SK-N-MC (cell line): ENCODE results near the gene EGLN1.

Experiments
- DNase-seq: peaks from one replicate; pipeline ENCODE4 v3.0.0-alpha.2; 2011; ENCODE audit warnings: low read depth, low spot score
- H3K27ac ChIP-seq: fragments of 200-600 bp; sonication (generic); 2 replicates; pipeline ENCODE4 v1.5.1; 2016; ENCODE audit warnings: mixed run types
- H3K36me3 ChIP-seq: fragments of 200-600 bp; sonication (generic); 2 replicates; pipeline ENCODE4 v1.6.1; 2017; ENCODE audit warnings: antibody characterized with exemption, low read length, mixed read lengths; ENCODE audit not compliant: insufficient read depth
- H3K4me3 ChIP-seq: fragments of 200-600 bp; sonication (generic); 2 replicates; pipeline ENCODE4 v1.5.1; 2016
- H3K9ac ChIP-seq: fragments of 200-600 bp; sonication (generic); 2 replicates; pipeline ENCODE4 v1.8.0; 2017; ENCODE audit warnings: mixed run types, mixed read lengths; ENCODE audit not compliant: insufficient read length
- H3K9me3 ChIP-seq: fragments of 200-600 bp; sonication (generic); 2 replicates; pipeline ENCODE4 v1.6.1; 2017; ENCODE audit warnings: low read depth, mild to moderate bottlenecking, antibody characterized with exemption, low read length, moderate library complexity, mixed read lengths
- EZH2 ChIP-seq: fragments of 200-600 bp; sonication (generic); IDR thresholded peaks from one replicate; pipeline ENCODE4 v1.6.1; 2017; ENCODE audit warnings: antibody characterized with exemption
- FOXP2 ChIP-seq: optimal IDR thresholded peaks from 2 replicates; pipeline ENCODE3; 2011; ENCODE audit warnings: mild to moderate bottlenecking, moderate library complexity; ENCODE audit not compliant: insufficient read depth; ENCODE audit errors: extremely low read length, control extremely low read depth
- POLR2AphosphoS5 ChIP-seq: IDR thresholded peaks from 2 replicates; pipeline ENCODE4 v1.6.1; 2012; ENCODE audit warnings: mild to moderate bottlenecking, low read depth, low read length, borderline replicate concordance

Gene EGLN1

GRCh38 chr1:231423648-231424047 is 1.6 kb upstream of the EGLN1 start:
- Histone ChIP-seq H3K36me3 (no peaks in the 10 kb centered on the region), H3K9ac (no peak overlapping the region), H3K27ac (no peak overlapping the region), H3K9me3 (no peaks in the 10 kb centered on the region), H3K4me3 (no peak overlapping the region)
- no peak for TF ChIP-seq FOXP2
- no peak for TF ChIP-seq EZH2
- no peak for TF ChIP-seq POLR2AphosphoS5
- no peak for DNase-seq

GRCh38 chr1:231422798-231423309 is 767 bp upstream of the EGLN1 start:
- no peaks in the 10 kb centered on the region for H3K9me3 ChIP-seq
- H3K27ac ChIP-seq = peak overlapping the region; percentile 65; the same call in 1 of the 2 replicates
- peak overlapping the region; percentile 91 for H3K4me3 ChIP-seq
- DNase-seq = no peak
- H3K9ac ChIP-seq = peak overlapping the region; percentile 74
- TF ChIP-seq EZH2 = no peak
- no peak for TF ChIP-seq POLR2AphosphoS5
- no peak for TF ChIP-seq FOXP2
- no peaks in the 10 kb centered on the region for H3K36me3 ChIP-seq

GRCh38 chr1:231421546-231421970 is 529 bp downstream of the EGLN1 start:
- peak overlapping the region; percentile 91 for H3K4me3 ChIP-seq
- no peaks in the 10 kb centered on the region for H3K36me3 ChIP-seq
- H3K9me3 ChIP-seq = no peaks in the 10 kb centered on the region
- no peak overlapping the region for H3K27ac ChIP-seq
- DNase-seq = no peak
- H3K9ac ChIP-seq = peak overlapping the region; percentile 69
- TF ChIP-seq FOXP2 (no peak), POLR2AphosphoS5 (no peak), EZH2 (no peak)

GRCh38 chr1:231420959-231421545 is 1.0 kb downstream of the EGLN1 start:
- Histone ChIP-seq H3K4me3 (peak overlapping the region; percentile 91), H3K27ac (no peak overlapping the region), H3K9me3 (no peaks in the 10 kb centered on the region), H3K9ac (peak overlapping the region; percentile 69), H3K36me3 (no peaks in the 10 kb centered on the region)
- no peak for DNase-seq
- TF ChIP-seq EZH2 (no peak), FOXP2 (no peak), POLR2AphosphoS5 (no peak)

- no peak overlapping the region for H3K27ac ChIP-seq
- no peak for TF ChIP-seq POLR2AphosphoS5
- no peak for TF ChIP-seq FOXP2
- TF ChIP-seq EZH2 = no peak
- H3K9ac ChIP-seq = peak overlapping the region; percentile 69
- H3K36me3 ChIP-seq = no peaks in the 10 kb centered on the region
- DNase-seq = no peak
- H3K9me3 ChIP-seq = no peaks in the 10 kb centered on the region
- H3K4me3 ChIP-seq = peak overlapping the region; percentile 91
Observed at GRCh38 chr1:231420299-231420958, 1.7 kb downstream of the EGLN1 start.

- TF ChIP-seq FOXP2 = no peak
- H3K27ac ChIP-seq = no peak overlapping the region
- peak overlapping the region; percentile 69 for H3K9ac ChIP-seq
- H3K36me3 ChIP-seq = no peaks in the 10 kb centered on the region
- no peak for DNase-seq
- H3K4me3 ChIP-seq = peak overlapping the region; percentile 91
- H3K9me3 ChIP-seq = no peaks in the 10 kb centered on the region
Observed at GRCh38 chr1:231419738-231420298, 2.3 kb downstream of the EGLN1 start.

GRCh38 chr1:231419147-231419546 is 2.9 kb downstream of the EGLN1 start:
- H3K4me3 ChIP-seq = peak overlapping the region; percentile 91
- no peak for TF ChIP-seq POLR2AphosphoS5
- no peak for TF ChIP-seq EZH2
- no peak for TF ChIP-seq FOXP2
- peak overlapping the region; percentile 69 for H3K9ac ChIP-seq
- DNase-seq = no peak
- no peaks in the 10 kb centered on the region for H3K9me3 ChIP-seq
- no peaks in the 10 kb centered on the region for H3K36me3 ChIP-seq
- H3K27ac ChIP-seq = no peak overlapping the region

GRCh38 chr1:231418741-231419107 is 3.4 kb downstream of the EGLN1 start:
- no peak for DNase-seq
- TF ChIP-seq FOXP2 (no peak), EZH2 (no peak), POLR2AphosphoS5 (no peak)
- H3K36me3 ChIP-seq = no peaks in the 10 kb centered on the region
- H3K9me3 ChIP-seq = no peaks in the 10 kb centered on the region
- H3K27ac ChIP-seq = no peak overlapping the region
- no peak overlapping the region for H3K9ac ChIP-seq
- H3K4me3 ChIP-seq = peak overlapping the region; percentile 91
